ENCODE data around the gene AOPEP.

DNA sequence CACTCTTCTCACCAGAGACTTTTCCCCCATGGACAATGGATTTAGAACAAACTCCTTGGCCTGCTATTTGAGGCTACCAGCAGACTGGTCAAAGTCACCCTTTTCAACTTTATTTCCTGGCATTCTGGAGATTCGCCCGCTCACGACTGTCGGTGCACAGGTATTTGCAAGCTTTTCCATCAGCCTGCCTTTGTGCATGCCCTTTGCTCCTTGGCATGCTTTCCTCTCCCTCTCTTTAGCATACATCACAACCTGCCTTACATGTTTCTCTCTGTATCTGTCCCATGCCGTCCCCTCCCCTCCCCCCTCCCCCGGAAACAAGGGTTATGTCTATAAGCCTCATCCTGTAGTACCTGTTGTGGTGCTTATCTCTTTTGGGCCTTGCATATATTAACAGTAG lies 257.1 kb downstream of the AOPEP start:
- TF ChIP-seq CTCF (IDR thresholded peaks at IDR 0.05) (no peak), POLR2A (IDR thresholded peaks at IDR 0.05) (no peak), POLR2AphosphoS5 (IDR thresholded peaks at IDR 0.05; ENCODE audit: insufficient read depth in 1 of 2, low read depth in 1 of 2) (no peak)
